Neural cell (in vitro differentiated cells): ENCODE results near the gene SEMA3F. TPM values are rescaled to one million over a fixed set of nuclear protein-coding genes. Genes with fewer than 3 reads are reported as not detected.

Experiments used
- H2AFZ ChIP-seq: fragments of 200-600, 300-800 bp; sonication (generic), shearing (Covaris generic); 2 replicates; pipeline ENCODE4 v1.6.0; 2014; ENCODE audit warnings: low read depth, mild to moderate bottlenecking, antibody characterized with exemption, low read length, moderate library complexity
- H3F3A ChIP-seq: fragments of 200-600 bp; shearing (Covaris generic); 2 replicates; pipeline ENCODE4 v1.6.1; 2016; ENCODE audit warnings: mild to moderate bottlenecking, moderate library complexity, mixed read lengths, antibody characterized with exemption, low read length; ENCODE audit not compliant: insufficient read depth, poor library complexity, severe bottlenecking
- H3K27ac ChIP-seq: fragments of 200-600, 300-800 bp; sonication (generic), shearing (Covaris generic); 2 replicates; pipeline ENCODE4 v1.5.1; 2014; ENCODE audit warnings: mild to moderate bottlenecking, low read length, moderate library complexity
- H3K27me3 ChIP-seq: fragments of 300-800, 200-600 bp; sonication (generic), shearing (Covaris generic); 2 replicates; pipeline ENCODE4 v1.6.0; 2014; ENCODE audit warnings: mild to moderate bottlenecking, low read depth, low read length, moderate library complexity; ENCODE audit not compliant: insufficient read depth
- H3K36me3 ChIP-seq: fragments of 300-800, 200-600 bp; sonication (generic), shearing (Covaris generic); 2 replicates; pipeline ENCODE4 v1.5.1; 2014; ENCODE audit warnings: mild to moderate bottlenecking, antibody characterized with exemption, low read length, moderate library complexity; ENCODE audit not compliant: insufficient read depth
- H3K4me2 ChIP-seq: fragments of 300-800, 200-600 bp; sonication (generic), shearing (Covaris generic); 2 replicates; pipeline ENCODE4 v1.6.0; 2014; ENCODE audit warnings: mild to moderate bottlenecking, low read length
- H3K4me3 ChIP-seq: fragments of 300-800, 200-600 bp; sonication (generic), shearing (Covaris generic); 2 replicates; pipeline ENCODE4 v1.5.1; 2014; ENCODE audit warnings: mild to moderate bottlenecking, low read length, moderate library complexity
- H3K79me2 ChIP-seq: fragments of 200-600 bp; shearing (Covaris generic); replicated peaks from 2 replicates; pipeline ENCODE4 v1.6.0; 2014; ENCODE audit warnings: mild to moderate bottlenecking, low read length, moderate library complexity; ENCODE audit not compliant: insufficient read depth
- H3K9ac ChIP-seq: fragments of 300-800, 200-600 bp; sonication (generic), shearing (Covaris generic); 2 replicates; pipeline ENCODE4 v1.6.1; 2016; ENCODE audit warnings: mild to moderate bottlenecking, low read length, mixed read lengths
- H3K9me2 ChIP-seq: fragments of 200-600 bp; shearing (Covaris generic); 2 replicates; pipeline ENCODE4 v1.6.1; 2016; ENCODE audit warnings: mild to moderate bottlenecking, low read length, mixed read lengths; ENCODE audit not compliant: insufficient read depth
- H3K9me3 ChIP-seq: fragments of 200-600, 300-800 bp; sonication (generic), shearing (Covaris generic); 2 replicates; pipeline ENCODE4 v1.6.1; 2016; ENCODE audit warnings: mild to moderate bottlenecking, mixed run types, low read length, moderate library complexity, mixed read lengths
- H4K20me1 ChIP-seq: fragments of 200-600 bp; shearing (Covaris generic); 2 replicates; pipeline ENCODE4 v1.6.1; 2016; ENCODE audit warnings: mild to moderate bottlenecking, mixed run types; ENCODE audit not compliant: insufficient read depth
- CTCF ChIP-seq: fragments of 450-650 bp; IDR thresholded peaks from 2 replicates; pipeline ENCODE4 v1.5.1; 2014; ENCODE audit warnings: antibody characterized with exemption, mild to moderate bottlenecking, moderate library complexity; ENCODE audit not compliant: poor library complexity, severe bottlenecking
- EP300 ChIP-seq: fragments of 450-650 bp; conservative IDR thresholded peaks from 2 replicates; pipeline ENCODE4 v1.6.1; 2014; ENCODE audit warnings: antibody characterized with exemption, mild to moderate bottlenecking, moderate library complexity; ENCODE audit not compliant: poor library complexity, severe bottlenecking
- EZH2 ChIP-seq: fragments of 200-600, 300-800 bp; shearing (Covaris generic), sonication (generic); IDR thresholded peaks from 2 replicates; pipeline ENCODE4 v1.6.1; 2014; ENCODE audit warnings: antibody characterized with exemption, low read length, borderline replicate concordance, mild to moderate bottlenecking; ENCODE audit not compliant: insufficient read depth, poor library complexity, severe bottlenecking
- MXI1 ChIP-seq: fragments of 450-650 bp; conservative IDR thresholded peaks from 2 replicates; pipeline ENCODE4 v1.6.1; 2014; ENCODE audit warnings: antibody characterized with exemption, mild to moderate bottlenecking; ENCODE audit not compliant: poor library complexity, severe bottlenecking
- POLR2AphosphoS5 ChIP-seq: IDR thresholded peaks from 2 replicates; pipeline ENCODE4 v1.6.1; 2012
- RAD21 ChIP-seq: fragments of 450-650 bp; conservative IDR thresholded peaks from 2 replicates; pipeline ENCODE4 v1.6.1; 2014; ENCODE audit warnings: antibody characterized with exemption, mild to moderate bottlenecking, moderate library complexity
- REST ChIP-seq: IDR thresholded peaks from 2 replicates; pipeline ENCODE4 v1.6.1; 2012; ENCODE audit warnings: borderline replicate concordance
- SMC3 ChIP-seq: fragments of 450-650 bp; conservative IDR thresholded peaks from 2 replicates; pipeline ENCODE4 v1.6.1; 2014; ENCODE audit warnings: antibody characterized with exemption, mild to moderate bottlenecking, moderate library complexity; ENCODE audit not compliant: poor library complexity
- TAF1 ChIP-seq: IDR thresholded peaks from 2 replicates; pipeline ENCODE4 v1.6.1; 2012; ENCODE audit warnings: low read depth
- polyA plus RNA-seq: library from polyadenylated mRNA; depleted of rRNA; stranded (reverse); fragments of >200 nt; gene quantifications from 2 replicates; pipeline ENCODE4 v1.2.3, GENCODE V29; 2014

SEMA3F gene
- polyA plus RNA-seq, 1 donor from 2014 or later, result 17.0 TPM

- no peaks in the 10 kb centered on the region for H3K9me2 ChIP-seq
- no peak overlapping the region for H3K4me3 ChIP-seq
- H2AFZ ChIP-seq, result no peak overlapping the region
- H3K9ac ChIP-seq, result no peak overlapping the region
- no peak for TF ChIP-seq TAF1
- no peak for TF ChIP-seq MXI1
- no peak for TF ChIP-seq EP300
- no peak for TF ChIP-seq EZH2
- no peak for TF ChIP-seq SMC3
- TF ChIP-seq REST, result no peak
- TF ChIP-seq POLR2AphosphoS5, result no peak
- TF ChIP-seq RAD21, result no peak
- TF ChIP-seq CTCF, result no peak
- no peak overlapping the region for H3K4me2 ChIP-seq
- no peak overlapping the region for H3K27ac ChIP-seq
- H3K9me3 ChIP-seq, result no peaks in the 10 kb centered on the region
- no peaks in the 10 kb centered on the region for H3F3A ChIP-seq
- H3K36me3 ChIP-seq, result no peaks in the 10 kb centered on the region
- H3K27me3 ChIP-seq, result no peaks in the 10 kb centered on the region
- H4K20me1 ChIP-seq, result no peaks in the 10 kb centered on the region
- H3K79me2 ChIP-seq, result peaks cover 15% of the 10 kb centered on the region
Measured at GRCh38 chr3:50160561-50160983, 5.4 kb downstream of the SEMA3F start.

GRCh38 chr3:50161320-50161719 is 6.2 kb downstream of the SEMA3F start:
- Histone ChIP-seq H3K4me3 (no peak overlapping the region), H3K9me2 (no peaks in the 10 kb centered on the region), H3K36me3 (no peaks in the 10 kb centered on the region), H3K27ac (no peak overlapping the region), H3K27me3 (no peaks in the 10 kb centered on the region), H4K20me1 (no peaks in the 10 kb centered on the region), H2AFZ (no peak overlapping the region), H3K9ac (no peak overlapping the region), H3F3A (no peaks in the 10 kb centered on the region), H3K79me2 (peaks cover 8% of the 10 kb centered on the region), H3K9me3 (no peaks in the 10 kb centered on the region), H3K4me2 (no peak overlapping the region)
- TF ChIP-seq RAD21 (no peak), POLR2AphosphoS5 (no peak), CTCF (no peak), TAF1 (no peak), MXI1 (no peak), EP300 (no peak), REST (no peak), SMC3 (no peak), EZH2 (no peak)
